ENCODE results near the gene A1CF. TPM values are rescaled to one million over a fixed set of nuclear protein-coding genes. Genes with fewer than 3 reads are reported as not detected.
A peak's percentile ranks its signal among the peaks of the same experiment; 100 is the strongest.

Gene A1CF
- total RNA-seq, 1 experiment from 2014 or later, result not detected

- DNase-seq (ENCODE audit: low read depth), result no peak
These were observed 19.1 kb downstream of the A1CF start for GRCh38 chr10:50866317-50866716.

DNA sequence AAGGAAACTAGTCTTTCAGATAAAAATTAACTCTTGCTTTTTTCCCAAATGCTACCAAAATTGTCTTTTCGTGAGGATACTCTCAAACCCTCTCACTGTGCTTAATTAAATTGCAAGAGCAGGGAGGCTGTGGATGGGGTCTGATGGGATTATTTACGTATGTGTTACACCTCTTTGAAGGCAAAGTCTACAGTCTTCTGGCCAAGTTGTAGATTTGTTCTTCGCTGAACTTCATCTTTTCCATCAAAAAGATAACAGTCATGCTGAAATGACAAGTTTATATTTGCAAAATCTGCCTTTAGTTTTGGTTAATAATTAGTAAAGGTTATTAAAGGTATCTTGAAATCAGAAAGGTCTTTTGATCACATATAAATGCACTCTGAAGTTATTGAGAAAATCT, 22.7 kb downstream of the A1CF start:
- no peak for DNase-seq (ENCODE audit: low read depth)

- DNase-seq (ENCODE audit: low read depth), result no peak
These were observed 24.1 kb downstream of the A1CF start for GRCh38 chr10:50861370-50861769.

DNA sequence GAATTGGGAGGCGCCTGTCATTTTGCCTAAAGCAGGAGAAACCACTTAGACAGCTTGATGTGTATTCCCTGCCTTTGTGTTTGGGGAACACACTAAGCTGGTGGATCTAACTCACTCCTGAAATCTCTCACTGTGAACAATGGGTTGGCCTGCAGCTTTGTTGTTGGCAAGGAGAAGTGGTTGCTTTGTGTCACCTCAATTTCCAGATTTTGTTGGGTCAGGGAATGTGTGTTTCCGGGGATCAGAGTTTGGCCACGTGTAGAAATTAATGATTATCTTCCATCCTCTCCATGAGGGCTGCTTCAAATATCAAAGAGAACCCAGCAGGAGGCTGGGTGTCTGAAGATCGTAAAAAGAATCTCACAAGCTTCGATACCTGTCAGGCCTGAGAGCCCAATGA, 27.8 kb downstream of the A1CF start:
- no peak for DNase-seq (ENCODE audit: low read depth)

DNA sequence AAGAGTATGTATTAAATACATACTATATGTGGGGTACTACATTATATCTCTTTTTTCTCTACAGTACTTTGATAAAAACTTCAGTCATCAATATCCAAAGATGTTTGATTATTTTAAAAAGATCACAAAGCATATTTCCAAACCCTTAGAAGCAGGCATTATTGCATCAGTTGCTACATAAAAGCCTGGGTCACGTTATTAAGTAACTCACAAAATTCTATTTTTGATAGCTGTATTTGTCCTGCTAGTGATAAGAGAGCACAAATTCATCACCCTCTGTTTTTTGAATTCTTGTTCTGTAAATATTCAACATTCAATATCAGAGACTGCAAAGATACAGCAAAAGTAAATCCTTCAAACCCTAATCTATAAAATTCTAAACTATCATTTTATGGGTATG, 30.0 kb downstream of the A1CF start:
- DNase-seq (ENCODE audit: low read depth), result no peak

GRCh38 chr10:50855015-50855414, 30.4 kb downstream of the A1CF start:
- no peak for DNase-seq (ENCODE audit: low read depth)

GRCh38 chr10:50853557-50853956, 31.9 kb downstream of the A1CF start:
- DNase-seq (ENCODE audit: low read depth), result no peak

- no peak for DNase-seq (ENCODE audit: low read depth)
These were observed 33.3 kb downstream of the A1CF start for GRCh38 chr10:50851884-50852671.

DNA sequence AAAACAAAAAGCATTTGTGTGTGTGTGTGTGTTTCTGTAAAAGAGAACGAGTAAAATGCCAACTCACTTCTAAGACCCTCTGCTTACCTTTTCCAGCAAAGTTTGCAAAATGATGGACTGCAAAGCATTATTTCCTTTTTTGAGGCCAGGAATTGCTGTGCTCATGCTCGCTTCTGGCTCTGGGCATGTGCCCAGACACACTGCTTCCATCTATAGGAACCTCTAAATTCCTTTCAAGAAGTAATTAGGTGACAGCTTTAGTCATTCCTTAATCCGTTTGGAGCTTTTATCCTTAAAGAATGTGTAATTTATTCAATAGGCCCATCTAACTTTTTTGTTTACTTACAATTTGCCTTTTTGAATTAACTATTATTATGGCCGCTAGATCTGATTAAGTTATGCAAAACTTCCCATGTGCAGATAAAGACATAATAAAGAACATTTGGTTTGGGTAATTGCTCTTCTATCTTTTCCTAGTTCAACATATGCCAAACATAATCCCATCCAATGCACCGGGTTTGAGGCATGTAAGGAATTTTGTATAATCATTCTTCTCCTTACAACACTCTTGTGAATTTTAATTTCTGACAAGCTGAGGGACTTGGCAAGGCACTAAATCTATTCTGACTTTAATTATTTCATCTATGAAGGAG, 34.7 kb downstream of the A1CF start:
- DNase-seq (ENCODE audit: low read depth), result no peak

DNA sequence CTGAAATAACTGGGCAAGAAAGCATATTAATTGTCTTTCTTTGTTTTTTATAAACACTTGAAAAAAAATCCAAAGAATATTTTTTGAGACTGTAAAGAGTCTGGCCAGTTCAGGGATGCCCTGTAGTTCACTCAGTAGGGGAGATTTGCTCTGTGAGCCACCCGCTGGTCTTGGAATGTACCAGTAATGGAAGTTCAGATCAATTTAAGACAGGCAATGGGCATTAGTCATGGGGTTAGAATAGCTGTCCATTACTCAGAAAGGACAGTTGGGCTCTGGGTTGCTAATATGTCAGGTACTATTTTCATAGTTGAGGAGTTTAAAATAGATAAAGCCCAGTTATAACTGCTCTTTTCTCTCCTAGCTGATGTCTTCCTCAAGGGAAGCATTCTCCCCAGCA, 38.7 kb downstream of the A1CF start:
- peak; percentile 62 for DNase-seq (ENCODE audit: low read depth)

DNA sequence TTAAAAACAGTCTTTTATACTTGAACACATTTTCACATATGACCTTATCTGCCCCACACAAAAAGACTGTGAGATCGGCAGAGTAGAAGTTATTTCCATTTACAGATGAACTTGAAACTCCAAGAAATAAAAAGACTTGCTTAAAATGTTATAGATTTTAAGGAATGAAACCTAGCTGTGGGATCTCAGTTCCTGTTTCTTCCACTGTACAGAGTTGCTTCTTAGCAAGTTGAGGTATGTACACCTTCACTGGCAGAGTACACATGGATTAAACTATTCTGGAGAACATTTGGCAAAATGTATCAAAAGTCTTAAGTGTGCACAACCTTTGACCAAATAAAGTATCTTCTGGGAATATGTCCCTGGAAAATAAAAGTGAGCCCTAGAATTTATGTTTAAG, 48.3 kb downstream of the A1CF start:
- no peak for DNase-seq (ENCODE audit: low read depth)

DNA sequence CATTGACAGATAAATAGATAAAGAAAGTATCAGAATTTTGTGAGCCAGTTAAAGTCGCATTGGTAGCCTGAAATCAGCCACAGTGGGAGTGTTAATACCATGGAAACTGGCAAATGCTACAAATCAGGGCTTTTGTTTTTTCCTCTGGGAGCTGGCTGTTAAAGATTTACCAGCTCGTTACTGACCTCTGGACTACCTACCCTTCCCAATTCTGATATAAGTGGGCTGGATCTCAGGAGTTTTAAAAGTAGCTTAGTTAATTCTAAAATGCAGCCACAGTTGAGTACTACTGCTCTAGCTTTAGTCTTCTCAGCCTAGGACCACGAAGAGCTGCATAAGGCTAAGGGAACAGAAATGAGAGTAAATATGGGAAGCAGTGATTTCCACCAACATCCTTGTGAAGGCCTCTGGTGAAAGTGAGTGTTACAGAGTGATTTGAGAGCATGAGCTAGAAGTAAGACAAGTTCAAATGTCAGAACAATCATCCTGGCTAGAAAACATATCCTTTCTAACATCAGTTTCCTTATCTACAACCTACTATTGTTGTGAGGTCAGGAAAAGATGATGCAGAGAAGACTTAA, 53.2 kb downstream of the A1CF start:
- DNase-seq (ENCODE audit: low read depth), result no peak

- no peak for DNase-seq (ENCODE audit: low read depth)
These were observed 55.4 kb downstream of the A1CF start for GRCh38 chr10:50830066-50830465.

GRCh38 chr10:50824782-50825181, 60.6 kb downstream of the A1CF start:
- DNase-seq (ENCODE audit: low read depth), result no peak

DNA sequence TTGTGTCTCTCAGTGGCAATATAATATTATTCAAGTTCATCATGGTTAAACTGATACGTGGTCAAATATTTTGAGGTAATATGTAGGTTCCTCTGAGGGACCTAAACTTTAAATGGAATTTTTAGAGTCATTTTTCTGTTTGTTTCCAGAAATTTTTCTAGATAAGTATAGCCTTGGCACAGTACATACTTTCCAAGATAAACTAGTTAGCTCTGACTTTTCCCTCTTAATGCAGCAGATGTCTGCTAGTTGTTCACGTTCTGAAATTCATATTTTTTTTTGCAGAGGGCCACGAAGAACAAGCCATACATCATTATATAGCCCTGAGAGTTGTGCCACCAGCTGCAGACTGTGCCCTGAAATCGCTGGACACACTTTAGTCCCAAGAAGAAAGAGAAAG, 61.6 kb downstream of the A1CF start:
- no peak for DNase-seq (ENCODE audit: low read depth)

DNA sequence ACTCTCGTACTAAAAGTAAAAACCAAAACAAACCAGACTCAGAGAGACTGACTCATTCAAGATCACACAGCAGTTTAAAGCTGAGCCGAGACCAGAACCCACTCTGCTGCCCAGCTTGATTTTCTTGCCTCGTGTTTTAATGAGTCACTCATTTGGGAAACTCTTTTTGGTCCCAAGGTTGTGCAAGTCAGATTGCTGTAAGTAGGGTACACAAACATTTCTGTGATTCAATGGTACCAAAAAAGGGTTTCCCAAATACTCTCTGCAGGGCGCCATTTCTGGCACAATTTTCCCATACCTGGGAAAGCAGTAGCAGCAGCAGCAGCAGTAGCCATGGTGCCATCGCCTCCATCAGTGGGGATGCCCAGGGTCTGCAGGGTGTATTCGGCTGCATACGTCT, 75.8 kb downstream of the A1CF start:
- DNase-seq (ENCODE audit: low read depth), result peak; percentile 20

DNA sequence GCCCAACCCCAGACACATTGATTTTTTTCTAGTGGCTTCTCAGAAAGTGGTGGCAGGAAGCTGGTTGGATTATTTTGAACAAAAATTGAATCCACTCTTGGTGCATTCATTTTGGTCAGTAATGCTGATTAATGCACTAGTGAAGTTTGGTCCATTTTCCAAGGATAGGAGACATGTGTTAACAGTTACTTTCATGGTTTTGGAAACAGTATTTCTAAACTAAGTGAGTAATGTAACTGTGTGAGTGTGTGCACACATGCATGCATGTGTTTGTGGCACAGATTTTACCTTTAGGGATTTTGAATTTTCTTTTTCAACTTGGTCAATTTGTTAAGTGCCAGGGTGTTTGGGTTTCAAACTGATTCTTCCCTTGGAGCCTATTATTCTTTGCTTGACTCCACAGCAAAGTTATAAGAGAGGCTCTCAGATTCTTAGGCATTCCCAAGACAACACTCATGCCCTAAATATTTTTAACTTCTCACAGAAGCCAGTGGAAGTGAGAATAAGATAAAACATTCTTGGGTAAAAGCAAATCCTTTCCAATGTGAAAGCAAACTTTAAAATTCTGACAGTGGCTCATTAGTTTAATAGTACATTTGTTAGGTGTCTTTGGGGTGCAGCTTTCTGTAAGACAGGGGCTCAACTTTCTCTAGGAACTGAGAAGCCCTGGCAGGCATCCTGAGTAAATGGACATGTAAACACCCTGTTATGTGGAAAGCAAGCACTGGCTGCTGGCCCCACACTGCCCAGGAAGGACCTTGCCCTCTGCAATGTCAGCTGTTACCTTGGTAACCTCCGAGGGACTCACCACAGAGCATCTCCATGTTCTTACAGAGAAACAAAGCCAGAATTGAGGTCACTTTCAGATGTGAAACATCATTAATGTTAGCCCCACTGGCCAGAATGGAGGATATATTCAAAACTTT, 77.3 kb downstream of the A1CF start:
- no peak for DNase-seq (ENCODE audit: low read depth)

- no peak for DNase-seq (ENCODE audit: low read depth)
These were observed 79.3 kb downstream of the A1CF start for GRCh38 chr10:50805981-50806622.

DNA sequence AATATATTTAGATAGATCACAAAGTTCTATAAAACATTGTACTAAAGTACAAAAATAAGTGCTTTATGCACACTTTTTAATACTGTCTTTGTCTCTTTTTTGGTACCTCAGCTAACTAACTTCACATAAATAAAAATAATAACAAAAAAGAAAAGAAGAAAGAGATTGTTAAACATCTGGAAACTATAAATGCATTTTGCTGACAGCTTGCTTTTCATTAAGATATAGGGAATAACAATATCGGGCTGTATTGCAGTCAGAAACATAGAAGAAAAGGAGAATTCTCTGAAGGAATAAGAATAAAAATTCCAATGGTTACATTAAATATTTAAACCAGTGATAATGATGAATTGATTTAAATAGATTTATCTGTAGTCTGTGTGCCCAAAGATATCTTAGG, 85.8 kb downstream of the A1CF start:
- no peak for DNase-seq (ENCODE audit: low read depth)

GRCh38 chr10:50798297-50798696, 87.1 kb downstream of the A1CF start:
- DNase-seq (ENCODE audit: low read depth), result no peak

DNA sequence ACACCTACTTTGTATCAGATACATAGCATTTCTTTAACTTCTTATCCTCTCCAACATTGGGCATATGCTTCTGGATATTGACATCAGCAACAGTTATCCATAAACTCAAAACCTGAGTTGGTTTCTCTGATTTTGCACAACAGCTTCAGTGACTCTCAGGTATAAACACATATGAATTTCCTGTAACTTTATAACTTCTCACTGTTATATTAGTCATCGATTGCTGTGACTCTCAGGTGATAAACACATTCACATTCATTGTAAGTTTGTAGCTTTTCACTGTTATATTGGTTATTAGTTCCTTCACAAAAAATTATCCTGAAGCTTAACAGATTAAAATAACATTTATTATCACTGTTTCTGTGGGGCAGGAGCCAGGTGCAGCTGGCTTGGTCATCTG, 88.7 kb downstream of the A1CF start:
- no peak for DNase-seq (ENCODE audit: low read depth)
